GM19035 (cell line): ENCODE data around the gene GLP2R.
"Not testable (repeated sequence)": the region's sequence is repeated elsewhere in the genome, so short reads cannot be mapped to it uniquely, and the experiment has no call there.

Experiments used
- ATAC-seq: cut with Tn5 transposase; IDR thresholded peaks from one replicate; pipeline ENCODE4 v1.9.1; 2021; ENCODE audit not compliant: unreplicated experiment

The GLP2R gene

DNA sequence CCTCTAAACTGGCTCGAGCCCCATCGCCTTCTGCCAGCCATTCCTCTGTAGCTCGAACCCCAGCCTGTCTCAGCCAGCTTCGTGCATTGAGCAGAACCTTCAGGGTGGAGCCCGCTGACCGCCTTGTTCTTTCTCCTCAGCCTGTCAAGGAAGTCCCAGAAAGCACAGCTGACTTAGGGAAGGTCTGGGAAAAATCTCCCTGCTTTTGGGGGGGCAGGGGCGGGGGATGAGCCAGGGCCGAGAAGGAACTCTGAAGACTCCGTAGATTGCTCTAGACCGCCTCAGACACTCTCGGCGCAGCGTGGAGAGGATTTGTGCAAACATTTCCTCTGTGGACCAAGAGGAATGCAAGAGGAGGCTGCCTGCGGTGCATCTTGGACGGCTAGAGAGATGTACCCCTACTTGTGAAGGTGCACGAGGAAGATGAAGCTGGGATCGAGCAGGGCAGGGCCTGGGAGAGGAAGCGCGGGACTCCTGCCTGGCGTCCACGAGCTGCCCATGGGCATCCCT is at the start of gene GLP2R:
Gene GLP2R, plus strand, starts transcription at position 284 of the 510 bp plus-strand sequence. Its CDS starts 140 bp downstream, at position 424.
- ATAC-seq: no peak

- ATAC-seq: no peak
Observed at GRCh38 chr17:9776911-9777310, 48.8 kb upstream of the GLP2R start.

GRCh38 chr17:9780552-9780951 is 45.2 kb upstream of the GLP2R start:
- ATAC-seq: no peak

DNA sequence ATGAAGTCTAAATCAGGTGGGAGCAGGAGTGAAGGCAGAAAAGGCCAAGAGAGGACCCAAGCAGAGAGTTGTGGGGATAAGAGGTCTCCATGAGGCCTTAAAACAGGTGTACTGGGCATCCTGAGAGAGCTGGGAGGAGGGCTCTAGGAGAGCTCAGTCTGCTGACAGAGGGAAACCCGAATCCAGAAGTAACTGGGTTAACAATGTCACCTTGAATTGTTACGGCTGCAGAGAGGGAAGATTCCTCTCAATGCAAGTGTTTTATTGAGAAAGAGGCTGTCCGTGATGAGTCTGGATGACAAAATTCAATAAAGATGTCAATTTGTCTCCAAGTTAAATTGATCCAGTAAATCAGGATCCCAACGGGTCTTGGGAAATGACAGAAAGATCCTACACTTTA is 42.7 kb upstream of the GLP2R start:
- ATAC-seq: no peak

DNA sequence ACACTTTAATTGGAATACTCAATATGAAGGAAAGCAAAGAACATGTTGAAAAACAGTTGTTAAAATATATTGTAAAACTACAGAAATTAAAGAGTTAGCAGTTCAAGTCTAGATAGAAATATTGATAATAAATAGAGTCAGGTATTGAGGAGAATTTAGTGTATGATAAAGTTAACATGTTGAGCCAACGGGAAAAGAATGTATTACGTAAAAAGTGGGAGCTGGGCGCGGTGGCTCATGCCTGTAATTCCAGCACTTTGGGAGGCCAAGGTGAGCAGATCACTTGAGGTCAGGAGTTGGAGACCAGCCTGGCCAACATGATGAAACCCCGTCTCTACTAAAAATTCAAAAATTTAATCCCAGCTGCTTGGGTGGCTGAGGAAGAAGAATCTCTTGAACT is 42.3 kb upstream of the GLP2R start:
- not testable (repeated sequence) for ATAC-seq

GRCh38 chr17:9784544-9784943 is 41.2 kb upstream of the GLP2R start:
- ATAC-seq: no peak

DNA sequence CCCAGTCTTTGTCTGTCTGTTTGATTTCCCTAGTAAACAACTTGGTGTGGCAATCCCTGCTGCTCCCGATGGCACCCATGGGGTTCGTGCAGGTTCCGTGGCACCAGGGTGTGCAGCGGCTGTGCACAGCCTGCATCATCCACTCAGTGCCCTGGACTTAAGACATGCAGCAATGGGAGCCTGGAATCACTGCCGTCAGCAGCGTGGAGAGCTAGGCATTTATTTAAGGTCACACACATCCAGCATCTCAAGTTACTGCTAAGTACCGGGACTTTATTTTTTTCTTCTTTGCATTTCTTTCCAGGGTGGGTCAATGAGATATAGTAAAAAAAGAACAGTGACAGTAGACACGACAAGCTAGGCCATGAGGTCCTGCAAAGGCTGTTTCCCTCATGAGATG is 37.1 kb upstream of the GLP2R start:
- no peak for ATAC-seq

DNA sequence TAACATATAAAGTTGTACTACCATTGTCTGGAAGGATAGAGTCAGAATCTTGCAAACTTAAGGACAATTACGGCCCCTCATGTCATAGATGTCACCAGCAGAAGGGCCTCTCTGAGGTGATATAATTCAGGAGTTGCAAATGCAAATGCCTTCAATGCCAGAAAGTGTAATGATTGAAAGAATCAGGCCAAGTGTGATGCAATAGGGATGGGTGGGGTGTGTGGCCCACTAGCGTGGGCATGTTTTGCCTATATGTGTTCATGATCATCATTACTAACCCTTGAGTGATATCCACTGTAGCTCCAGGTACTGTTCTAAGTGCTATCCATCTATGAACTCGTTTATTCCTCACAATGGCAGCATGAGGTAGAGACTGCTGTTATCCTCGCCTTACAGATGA is 35.4 kb upstream of the GLP2R start:
- no peak for ATAC-seq

DNA sequence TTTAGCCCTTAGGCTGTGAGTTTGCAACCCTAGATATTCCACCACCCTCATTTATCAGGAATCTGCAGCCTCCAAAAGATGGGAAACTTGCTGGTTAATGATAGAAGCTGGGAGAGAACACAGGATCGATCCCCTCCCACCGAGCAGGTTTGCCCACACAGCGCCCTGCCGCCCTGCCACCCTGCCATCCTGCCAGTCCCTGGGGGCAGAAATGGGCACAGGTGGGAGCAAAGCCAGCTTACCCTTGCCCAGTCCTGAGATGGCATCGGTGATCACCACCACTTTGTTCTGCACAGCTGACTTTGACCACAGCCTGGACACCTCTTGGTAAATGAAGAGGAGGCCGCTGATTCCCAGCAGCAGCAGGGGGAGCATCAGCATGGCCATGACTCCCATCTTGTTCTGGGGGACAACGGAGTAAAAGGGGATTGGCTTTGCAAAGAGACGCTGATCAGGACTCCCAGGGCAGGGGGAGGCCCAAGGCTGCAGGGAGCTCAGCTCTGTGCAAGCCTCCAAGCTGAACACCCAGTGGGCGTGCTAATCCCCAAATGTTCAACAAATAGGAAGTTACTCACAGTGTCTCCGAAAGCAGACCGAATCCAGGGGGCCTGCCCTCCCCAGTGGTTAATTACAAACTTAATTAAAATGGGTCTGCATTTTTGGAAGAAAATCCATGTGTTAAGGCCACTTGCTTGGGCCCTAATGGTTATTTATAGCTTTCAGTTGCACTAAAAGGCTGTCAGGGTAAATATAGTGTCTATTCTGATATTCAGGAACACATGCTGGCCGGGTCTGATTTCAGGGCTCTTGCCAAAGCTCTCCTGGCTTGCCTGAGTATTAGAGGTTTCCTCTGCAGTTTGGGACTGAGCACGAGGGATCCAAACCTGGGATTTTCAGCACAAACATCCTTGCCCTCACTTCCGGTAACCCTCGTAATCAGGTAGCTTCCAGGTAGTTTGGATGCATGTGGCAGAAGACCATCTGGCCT is 34.5 kb upstream of the GLP2R start, which contains the start of gene DHRS7C:
Gene DHRS7C, minus strand, starts transcription at position 704 of the 988 bp plus-strand sequence. Its CDS starts 308 bp downstream, at position 396.
- ATAC-seq: no peak

DNA sequence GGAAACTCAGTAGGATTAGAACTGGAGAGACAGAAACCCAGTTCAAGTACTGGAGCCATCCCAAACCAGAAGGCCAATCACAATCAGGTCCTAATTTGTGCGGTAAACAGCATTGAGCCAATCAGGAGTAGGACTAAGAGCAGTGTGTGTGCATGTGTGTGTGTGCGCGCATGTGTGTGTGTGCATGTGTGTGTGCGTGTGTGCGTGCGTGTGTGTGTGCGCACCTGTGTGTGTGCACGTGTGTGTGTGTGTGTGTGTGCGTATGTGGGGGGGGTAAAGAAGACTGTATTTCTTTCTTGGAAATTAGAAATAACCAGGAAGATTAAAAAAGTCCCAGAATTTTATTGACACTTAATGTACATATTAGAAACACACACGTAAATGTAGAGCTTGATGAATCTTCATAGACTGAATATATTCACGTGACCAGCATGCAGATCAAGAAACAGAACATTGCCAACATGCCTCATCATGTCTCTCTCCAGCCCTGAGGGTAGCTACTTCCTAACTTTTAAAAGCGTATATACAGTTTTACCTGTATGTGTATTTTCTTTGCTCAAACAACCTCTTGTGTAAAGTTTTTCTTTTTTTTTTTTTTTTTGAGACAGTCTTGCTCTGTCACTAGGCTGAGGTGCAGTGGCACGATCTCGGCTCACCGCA is 33.4 kb upstream of the GLP2R start:
- no peak for ATAC-seq

GRCh38 chr17:9798008-9798407 is 27.7 kb upstream of the GLP2R start:
- ATAC-seq: no peak

GRCh38 chr17:9798724-9799123 is 27.0 kb upstream of the GLP2R start:
- no peak for ATAC-seq

DNA sequence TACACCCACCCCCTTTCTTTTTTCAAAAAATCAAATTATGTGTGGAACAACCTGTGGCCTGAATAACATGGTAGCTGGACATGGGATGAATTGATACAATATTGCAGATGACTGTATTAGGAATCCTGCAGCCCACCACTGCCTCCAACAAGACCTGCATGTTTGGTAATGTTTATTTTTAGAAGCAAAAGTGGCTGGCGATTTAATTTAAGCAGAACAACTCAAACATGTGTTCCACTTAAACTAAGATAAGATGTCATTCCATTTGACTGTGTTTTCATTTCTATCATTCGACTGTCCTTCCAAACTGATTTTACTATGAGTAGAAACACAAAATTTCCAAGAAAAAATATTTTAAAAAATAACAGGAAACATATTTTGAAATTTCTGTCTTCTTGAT is 24.2 kb upstream of the GLP2R start:
- ATAC-seq: no peak

- no peak for ATAC-seq
Observed at GRCh38 chr17:9802294-9802693, 23.4 kb upstream of the GLP2R start.

- ATAC-seq: no peak
Observed at GRCh38 chr17:9802697-9803096, 23.0 kb upstream of the GLP2R start.

DNA sequence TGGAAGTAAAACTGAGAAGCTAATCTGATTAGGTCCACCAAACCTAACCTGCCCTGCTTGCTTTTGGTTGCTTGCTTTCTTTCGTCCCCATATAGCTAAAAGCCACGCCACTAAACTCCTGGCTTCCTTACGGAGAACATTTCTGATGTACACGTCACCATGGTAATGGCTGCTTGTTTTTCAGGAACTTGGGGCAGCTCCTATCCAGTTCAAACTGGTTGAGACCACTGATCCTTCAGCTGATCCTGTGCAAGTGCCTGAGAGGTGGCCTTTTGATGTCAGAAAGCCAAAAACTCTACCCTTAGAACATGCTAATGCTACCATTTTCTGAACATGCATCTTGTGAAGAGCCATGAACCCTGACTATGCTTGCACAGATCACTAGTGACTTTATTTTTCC is 20.0 kb upstream of the GLP2R start:
- ATAC-seq: no peak

DNA sequence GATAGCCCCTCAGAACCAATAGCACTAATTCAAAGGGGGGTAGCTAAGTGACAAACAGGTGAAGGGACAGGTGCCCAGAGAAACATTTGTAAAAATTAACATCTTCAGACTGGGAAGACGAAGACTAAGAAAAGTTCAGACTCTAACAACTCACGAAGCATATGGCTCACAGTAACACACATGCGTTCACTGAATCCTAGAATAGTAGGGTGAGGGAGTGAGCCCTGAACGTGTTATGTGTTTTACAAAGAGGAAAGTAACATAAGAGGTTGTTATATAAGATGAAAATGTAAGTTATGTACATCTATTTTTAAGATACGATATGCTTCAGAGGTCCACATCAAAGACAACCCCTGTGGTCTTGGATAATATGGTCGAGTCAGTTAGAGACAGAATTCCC is 19.0 kb upstream of the GLP2R start:
- no peak for ATAC-seq

GRCh38 chr17:9809409-9809808 is 16.3 kb upstream of the GLP2R start:
- no peak for ATAC-seq

DNA sequence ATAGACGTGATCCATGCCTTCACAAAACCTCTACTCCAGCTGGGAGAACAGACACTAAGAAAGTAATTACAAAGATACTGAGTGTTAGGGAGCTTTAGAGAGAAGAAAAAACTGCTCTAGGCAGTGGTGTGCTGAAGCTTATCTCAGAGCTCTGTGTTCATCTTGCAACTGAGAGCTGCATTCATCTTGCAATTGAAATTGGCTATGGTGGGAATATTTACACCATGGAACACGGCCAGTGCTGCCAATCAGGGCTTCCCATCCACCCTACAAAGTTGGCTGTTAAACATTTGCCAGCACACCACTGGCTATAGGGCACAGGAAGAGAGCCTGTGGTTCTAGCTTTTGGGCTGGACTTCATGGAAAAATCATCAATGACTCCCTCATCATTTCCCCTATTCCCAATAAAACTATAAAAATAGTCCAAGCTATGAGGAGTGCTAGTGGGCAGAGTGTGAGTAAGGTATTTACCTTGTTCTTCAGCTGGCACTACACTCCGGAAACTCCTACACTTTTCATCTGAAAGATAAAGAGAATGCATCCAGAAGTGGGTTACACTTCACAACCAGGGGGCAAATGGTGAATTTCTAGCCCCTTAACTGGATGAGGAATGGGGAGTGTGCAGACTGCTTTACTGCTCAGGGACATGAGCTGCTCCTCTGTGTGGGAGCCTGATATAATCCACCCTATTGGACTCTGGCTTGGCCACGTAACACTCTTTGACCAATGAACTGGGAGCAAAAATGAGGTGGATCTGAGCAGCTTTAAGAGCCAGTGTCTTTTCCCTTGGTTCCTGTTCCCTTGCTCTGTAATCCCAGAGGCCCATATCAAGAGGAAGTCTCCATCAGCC is 15.4 kb upstream of the GLP2R start:
- ATAC-seq: no peak

DNA sequence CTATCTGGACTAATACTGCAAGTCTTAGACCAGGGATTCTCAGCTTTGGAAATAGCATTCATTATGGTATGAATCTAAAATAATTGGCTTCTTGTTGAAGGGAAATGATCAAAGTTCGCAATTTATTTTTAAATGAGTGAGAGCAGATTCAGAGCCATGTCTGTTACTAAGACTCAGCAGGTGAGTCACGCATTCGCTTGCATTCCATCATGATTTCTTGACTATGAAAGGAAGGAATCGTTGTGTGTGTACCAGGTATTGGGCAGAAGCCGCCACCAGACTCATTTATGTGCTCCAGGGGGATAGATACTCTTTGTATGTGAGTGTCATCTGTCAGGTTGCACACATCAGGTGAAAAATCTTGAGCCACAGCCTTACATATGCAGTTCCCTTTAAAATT is 14.6 kb upstream of the GLP2R start:
- no peak for ATAC-seq

- no peak for ATAC-seq
Observed at GRCh38 chr17:9811537-9811936, 14.2 kb upstream of the GLP2R start.
